AG10803 (cell line): ENCODE results near the gene IL1R1.

ENCODE experiments used
- DNase-seq: peaks from one replicate; pipeline ENCODE4 v3.0.0; 2010; ENCODE audit warnings: low read depth
- H3K4me3 ChIP-seq: 2 replicates; pipeline ENCODE4 v1.5.1; 2011; ENCODE audit warnings: mild to moderate bottlenecking, low read length, control low read depth
- CTCF ChIP-seq: conservative IDR thresholded peaks from 2 replicates; pipeline ENCODE4 v1.5.1; 2011; ENCODE audit warnings: mild to moderate bottlenecking, low read length, control low read depth, inconsistent platforms

The IL1R1 gene

DNA sequence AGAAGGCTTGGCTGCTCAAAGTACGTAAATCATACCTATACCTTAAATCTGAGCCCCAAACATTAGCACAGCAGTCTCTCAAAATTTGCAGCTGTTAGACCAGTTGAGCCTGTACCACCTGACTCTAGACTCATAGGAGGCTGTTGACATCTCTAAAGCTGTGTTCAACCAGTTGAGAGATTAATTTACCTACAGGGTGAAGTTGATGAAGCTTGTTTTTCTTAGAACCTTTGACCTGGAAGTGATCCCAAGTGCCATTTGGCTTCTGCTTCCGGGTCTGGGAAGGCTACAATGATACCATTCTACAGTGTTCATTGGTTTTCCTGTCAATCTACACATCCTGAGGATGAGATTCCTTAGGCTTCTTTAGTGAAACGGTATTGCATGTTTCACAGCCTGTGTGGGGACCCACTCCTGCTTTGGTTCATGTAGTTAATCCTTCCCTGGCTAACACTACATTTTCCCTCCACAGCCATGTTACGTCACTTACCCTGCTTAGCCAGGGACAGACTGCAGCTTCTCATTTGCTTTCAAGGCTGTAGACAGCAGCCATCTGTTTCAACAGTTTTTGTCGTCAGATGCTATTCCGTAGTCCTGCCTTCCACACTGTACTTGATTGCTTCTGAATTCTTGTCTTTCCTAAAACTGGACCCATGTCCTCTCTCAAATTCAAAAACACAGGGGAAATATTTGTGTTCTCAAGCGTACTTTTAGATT lies 39.5 kb downstream of the IL1R1 start:
- peak; percentile 22 for DNase-seq
- no peak overlapping the region for H3K4me3 ChIP-seq
- no peak for TF ChIP-seq CTCF

DNA sequence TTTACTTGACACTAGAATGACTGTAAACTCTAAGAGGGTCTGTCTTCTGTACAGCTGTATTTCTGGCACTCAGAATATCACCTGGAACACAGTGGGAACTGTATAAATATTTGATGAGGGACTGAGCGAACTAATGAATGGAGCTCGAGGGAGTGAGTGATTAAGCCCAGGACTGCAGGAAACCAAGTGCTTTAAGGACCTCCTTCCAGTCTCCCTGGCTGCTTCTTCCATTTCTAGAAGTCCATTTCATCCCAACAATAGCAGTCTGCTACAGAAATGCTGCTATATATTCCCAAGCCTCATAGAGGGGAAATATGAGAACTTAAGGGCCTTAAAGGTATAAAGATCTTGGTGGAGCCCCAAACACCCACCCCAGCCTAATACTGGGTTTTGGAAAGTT lies 41.5 kb downstream of the IL1R1 start:
- TF ChIP-seq CTCF, result no peak

DNA sequence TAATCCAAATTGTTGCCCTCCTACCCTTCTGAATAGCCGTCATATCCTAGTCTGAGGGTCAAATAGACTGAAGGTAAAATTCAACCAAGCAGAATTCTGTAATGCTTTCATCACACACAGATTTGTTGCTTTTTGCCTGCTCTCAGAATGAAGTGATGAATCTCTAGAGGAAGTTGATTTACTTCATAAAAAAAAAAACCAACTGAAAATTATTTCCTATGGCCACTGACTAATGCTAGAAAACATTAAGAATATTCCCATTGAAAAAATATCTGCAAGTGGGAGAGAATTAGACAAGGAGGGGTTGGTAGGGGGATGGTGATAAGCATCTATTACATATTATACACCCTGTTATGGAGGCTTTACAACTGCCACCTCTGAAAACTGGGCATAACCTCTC lies 42.0 kb downstream of the IL1R1 start:
- no peak for TF ChIP-seq CTCF
- no peak for DNase-seq
- H3K4me3 ChIP-seq, result no peak overlapping the region

More for the DNA sequence above, 41.5 kb downstream of the IL1R1 start:
- DNase-seq, result no peak
- no peak overlapping the region for H3K4me3 ChIP-seq

DNA sequence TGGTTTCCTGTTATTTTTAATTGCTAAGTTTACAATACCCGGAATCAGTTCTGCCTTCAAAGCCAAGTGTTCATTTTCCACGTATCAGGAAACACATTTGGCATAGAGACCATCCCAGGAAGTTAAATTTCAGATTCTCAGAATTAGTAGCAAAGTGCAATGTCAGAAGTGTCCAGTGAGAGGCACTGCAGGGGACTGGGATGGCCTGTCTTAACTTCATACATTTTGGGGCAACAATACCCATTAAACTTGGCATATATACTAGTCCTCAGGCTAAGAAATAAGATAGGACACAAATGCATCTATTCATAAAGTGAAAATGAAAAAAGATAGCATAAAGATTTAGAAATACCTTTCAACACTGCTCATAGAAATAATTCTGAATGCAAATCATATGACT lies 42.8 kb downstream of the IL1R1 start:
- peak; percentile 64 for TF ChIP-seq CTCF
- no peak for DNase-seq
- no peak overlapping the region for H3K4me3 ChIP-seq

DNA sequence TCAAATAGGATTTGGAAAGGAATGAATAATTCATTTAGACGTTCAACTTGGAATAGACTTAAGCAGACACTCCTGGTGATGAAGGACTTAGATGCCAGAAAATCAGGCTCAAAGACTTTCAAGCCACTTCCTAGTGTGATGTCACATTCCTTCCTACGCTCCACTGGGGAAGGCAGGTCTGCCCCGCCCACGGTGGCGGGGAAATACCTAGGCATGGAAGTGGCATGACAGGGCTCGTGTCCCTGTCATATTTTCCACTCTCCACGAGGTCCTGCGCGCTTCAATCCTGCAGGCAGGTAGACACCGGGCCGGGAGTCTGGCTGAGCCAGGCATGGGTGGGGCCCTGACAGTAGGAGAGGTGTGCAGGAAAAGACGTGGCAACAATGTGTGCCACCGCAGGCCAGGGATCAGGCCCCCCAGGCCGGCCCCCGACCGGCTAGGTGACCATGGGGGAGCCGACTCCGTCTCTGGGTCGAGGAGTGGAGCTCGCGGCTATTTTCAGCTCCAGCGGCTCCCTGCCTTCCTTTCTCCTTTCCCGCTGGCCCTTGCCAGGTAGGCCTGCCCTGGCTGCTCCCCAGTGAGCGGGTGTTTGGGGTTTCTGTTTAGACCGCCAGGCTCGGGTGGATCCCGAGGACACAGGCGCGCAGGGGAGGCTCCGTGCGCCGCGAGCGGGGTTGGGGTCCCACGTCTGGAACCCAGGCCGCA lies 44.4 kb downstream of the IL1R1 start, which contains the start of gene IL1RL2:
Gene IL1RL2, plus strand, starts transcription at position 233 of the 705 bp plus-strand sequence. CDS start 845 bp downstream, outside the sequence.
- TF ChIP-seq CTCF, result no peak
- DNase-seq, result no peak
- H3K4me3 ChIP-seq, result peak within 1 kb of the TSS; percentile 72

- peak; percentile 35 for DNase-seq
- peak; percentile 52 for TF ChIP-seq CTCF
- peak overlapping the region; percentile 72 for H3K4me3 ChIP-seq
These were observed 45.1 kb downstream of the IL1R1 start for GRCh38 chr2:102187496-102188150.
